Measurements from ENCODE around the gene UBE3B. TPM values are rescaled to one million over a fixed set of nuclear protein-coding genes. Genes with fewer than 3 reads are reported as not detected.

Gene UBE3B
- total RNA-seq, 1 experiment from 2014 or later, result 48.0 TPM

GRCh38 chr12:109583733-109584132 lies 106.3 kb downstream of the UBE3B start:
- Histone ChIP-seq H3K27me3 (ENCODE audit: insufficient read depth, low read depth) (no peaks in the 10 kb centered on the region), H3K9me2 (ENCODE audit: insufficient read depth) (no peaks in the 10 kb centered on the region), H3K4me2 (no peak overlapping the region), H4K20me1 (ENCODE audit: insufficient read depth) (no peaks in the 10 kb centered on the region), H2AFZ (no peak overlapping the region), H3K4me3 (no peak overlapping the region), H3K36me3 (ENCODE audit: low read depth) (no peaks in the 10 kb centered on the region), H3K9me3 (ENCODE audit: insufficient read depth, low read depth) (no peaks in the 10 kb centered on the region), H3K79me2 (ENCODE audit: low read depth) (no peaks in the 10 kb centered on the region), H3F3A (ENCODE audit: insufficient read depth, low read depth) (peaks cover 18% of the 10 kb centered on the region; the same call in 1 of the 2 replicates), H3K27ac (no peak overlapping the region), H3K4me1 (replicated peaks; ENCODE audit: insufficient read depth) (peaks cover 37% of the 10 kb centered on the region)
- no TSS peak for BruUV-seq (replicated peaks)
- intact Hi-C loops (cut with micrococcal nuclease; ENCODE audit: unreplicated experiment), result no loop called here
- no peak for TF ChIP-seq EZH2 (IDR thresholded peaks at IDR 0.05; ENCODE audit: low read depth)
- no peak for TF ChIP-seq CTCF (conservative IDR thresholded peaks at IDR 0.05)
- CTCF ChIA-PET, result no interaction called here
- POLR2A ChIA-PET (ENCODE audit: unreplicated experiment), result no interaction called here
- no peak for DNase-seq

Other genes with a start within 250 kb of the UBE3B start
- not detected in 2 replicates for gene FOXN4, start 168.3 kb upstream of the UBE3B start, total RNA-seq (2021)
- not detected in 2 replicates for gene MYO1H, start 129.7 kb upstream of the UBE3B start, total RNA-seq (2021)
- 37.4 and 45.9 TPM in 2 replicates for gene KCTD10, start 334 bp upstream of the UBE3B start, total RNA-seq (2021)
- gene MMAB, start 95.9 kb downstream of the UBE3B start, total RNA-seq (2021), result 52.8 and 84.3 TPM in 2 replicates
- 35.6 and 50.8 TPM in 2 replicates for gene MVK, start 96.2 kb downstream of the UBE3B start, total RNA-seq (2021)
- 2.3 and 3.1 TPM in 2 replicates for gene FAM222A, start 236.2 kb downstream of the UBE3B start, total RNA-seq (2021)

Measured in PC-9 (cell line).